ENCODE data around the gene ASTE1. TPM values are rescaled to one million over a fixed set of nuclear protein-coding genes. Genes with fewer than 3 reads are reported as not detected.

The ASTE1 gene
- total RNA-seq, 1 experiment from 2014 or later, result 9.7 TPM

DNA sequence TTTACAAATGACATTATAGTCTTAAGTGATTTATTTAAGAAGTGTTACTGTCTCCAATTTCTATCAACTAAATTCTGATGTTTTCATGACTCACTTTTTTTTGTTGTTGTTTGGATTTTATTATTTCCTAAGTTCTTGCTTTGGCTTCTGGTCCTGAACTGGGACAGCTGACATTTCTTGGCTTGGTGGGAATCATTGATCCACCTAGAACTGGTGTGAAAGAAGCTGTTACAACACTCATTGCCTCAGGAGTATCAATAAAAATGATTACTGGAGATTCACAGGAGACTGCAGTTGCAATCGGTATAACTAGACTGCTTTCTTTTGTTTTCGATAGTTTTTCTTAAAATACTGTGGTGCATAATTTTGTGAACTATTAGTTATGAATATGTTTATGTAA is 47.5 kb downstream of the ASTE1 start:
- Histone ChIP-seq H2BK15ac (ENCODE audit: low read depth, low read length) (no peak overlapping the region), H3K27me3 (ENCODE audit: insufficient read depth, low read length) (no peaks in the 10 kb centered on the region), H3K79me1 (ENCODE audit: insufficient read depth, low read depth, low read length, poor library complexity, severe bottlenecking) (no peaks in the 10 kb centered on the region), H3K14ac (ENCODE audit: insufficient read depth, low read length) (no peak overlapping the region), H3K18ac (ENCODE audit: insufficient read length, low read depth, low read length) (no peak overlapping the region), H3T11ph (ENCODE audit: low read length) (no peak overlapping the region), H3K4ac (ENCODE audit: low read depth, low read length) (no peak overlapping the region), H4K8ac (replicated peaks; ENCODE audit: insufficient read length, low read depth, low read length) (no peak overlapping the region), H3K23ac (ENCODE audit: insufficient read length, low read depth, low read length) (no peak overlapping the region), H3K56ac (ENCODE audit: insufficient read length, low read depth, low read length) (no peak overlapping the region), H3K79me2 (ENCODE audit: insufficient read depth, low read length) (no peaks in the 10 kb centered on the region), H3K4me2 (ENCODE audit: insufficient read depth, insufficient read length, low read length) (no peak overlapping the region), H4K5ac (ENCODE audit: insufficient read length, low read depth, low read length) (no peak overlapping the region), H2BK12ac (ENCODE audit: insufficient read length, low read depth, low read length) (no peak overlapping the region), H3K4me1 (ENCODE audit: insufficient read depth, low read length) (peaks cover 3% of the 10 kb centered on the region; the same call in 1 of the 2 replicates), H2AFZ (ENCODE audit: low read length) (no peak overlapping the region), H2AK5ac (ENCODE audit: insufficient read length, low read length) (no peak overlapping the region), H3K23me2 (ENCODE audit: insufficient read length, low read depth, low read length, poor library complexity, severe bottlenecking) (no peaks in the 10 kb centered on the region), H4K91ac (ENCODE audit: insufficient read length, low read depth, low read length) (no peak overlapping the region), H3K27ac (ENCODE audit: insufficient read length, low read depth, low read length) (no peak overlapping the region), H3K9me3 (ENCODE audit: control insufficient read depth, low read depth, low read length) (no peaks in the 10 kb centered on the region), H2BK5ac (ENCODE audit: insufficient read length, low read length) (no peak overlapping the region), H4K20me1 (ENCODE audit: control insufficient read depth, insufficient read depth, insufficient read length) (no peaks in the 10 kb centered on the region), H2BK20ac (ENCODE audit: low read depth, low read length, poor library complexity, severe bottlenecking) (no peak overlapping the region), H2BK120ac (ENCODE audit: low read depth, low read length, poor library complexity, severe bottlenecking) (no peak overlapping the region), H3K9ac (ENCODE audit: extremely low read depth, insufficient read length, low read length) (no peak overlapping the region)
- peaks cover 1 to 16% (median 10%) of the 10 kb centered on the region in 3 experiments; a peak in 5 of 7 replicates for H3K36me3 Mint-ChIP-seq (ENCODE audit: insufficient read depth in 1 of 3, low read depth in 3 of 3)
- WGBS (ENCODE audit: extremely low coverage, insufficient read length, low lambda C conversion rate), result no CpG with 5 or more reads among the region's 2 CpGs
- H3K27me3 Mint-ChIP-seq (ENCODE audit: low read depth), result no peaks in the 10 kb centered on the region
- H3K4me1 Mint-ChIP-seq, result peaks cover 9 to 17% of the 10 kb centered on the region in 2 experiments
- no peak overlapping the region for H3K27ac Mint-ChIP-seq
- H3K9me3 Mint-ChIP-seq, result no peaks in the 10 kb centered on the region
- H3K4me3 Mint-ChIP-seq, result no peak overlapping the region
- TF ChIP-seq, protein P1, sequence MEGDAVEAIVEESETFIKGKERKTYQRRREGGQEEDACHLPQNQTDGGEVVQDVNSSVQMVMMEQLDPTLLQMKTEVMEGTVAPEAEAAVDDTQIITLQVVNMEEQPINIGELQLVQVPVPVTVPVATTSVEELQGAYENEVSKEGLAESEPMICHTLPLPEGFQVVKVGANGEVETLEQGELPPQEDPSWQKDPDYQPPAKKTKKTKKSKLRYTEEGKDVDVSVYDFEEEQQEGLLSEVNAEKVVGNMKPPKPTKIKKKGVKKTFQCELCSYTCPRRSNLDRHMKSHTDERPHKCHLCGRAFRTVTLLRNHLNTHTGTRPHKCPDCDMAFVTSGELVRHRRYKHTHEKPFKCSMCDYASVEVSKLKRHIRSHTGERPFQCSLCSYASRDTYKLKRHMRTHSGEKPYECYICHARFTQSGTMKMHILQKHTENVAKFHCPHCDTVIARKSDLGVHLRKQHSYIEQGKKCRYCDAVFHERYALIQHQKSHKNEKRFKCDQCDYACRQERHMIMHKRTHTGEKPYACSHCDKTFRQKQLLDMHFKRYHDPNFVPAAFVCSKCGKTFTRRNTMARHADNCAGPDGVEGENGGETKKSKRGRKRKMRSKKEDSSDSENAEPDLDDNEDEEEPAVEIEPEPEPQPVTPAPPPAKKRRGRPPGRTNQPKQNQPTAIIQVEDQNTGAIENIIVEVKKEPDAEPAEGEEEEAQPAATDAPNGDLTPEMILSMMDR (conservative IDR thresholded peaks at IDR 0.05), result no peak
- no peak for DNase-seq
